ENCODE results near the gene NFATC3. TPM values are rescaled to one million over a fixed set of nuclear protein-coding genes. Genes with fewer than 3 reads are reported as not detected.

NFATC3 gene
- total RNA-seq, 2 donors from 2014 or later = 15.5 to 19.5 TPM

GRCh38 chr16:68046106-68046505, 39.1 kb upstream of the NFATC3 start:
- Histone ChIP-seq H3K27me3 (no peaks in the 10 kb centered on the region), H3K36me3 (replicated peaks in 1 of 2; ENCODE audit: insufficient read depth in 1 of 2, low read depth in 2 of 2) (peaks cover 0 to 2% of the 10 kb centered on the region in 2 donors), H3K4me3 (no peak overlapping the region), H3K27ac (no peak overlapping the region), H3K9me3 (no peaks in the 10 kb centered on the region), H3K4me1 (no peaks in the 10 kb centered on the region)
- DNase-seq = no peak
- TF ChIP-seq POLR2A (IDR thresholded peaks at IDR 0.05) = no peak
- no peak for TF ChIP-seq CTCF (IDR thresholded peaks at IDR 0.05)
- ATAC-seq = no peak
- 85 to 88% methylated on average over 7 of the region's 7 CpGs for WGBS, 2 donors
- intact Hi-C loops (cut with DNase I) = loop anchor here (10.0 kb wide), 1 partner anchor 231 kb away; no protein-coding TSS in a partner anchor

- intact Hi-C loops (cut with DNase I) = loop anchor here (10.0 kb wide), 1 partner anchor 233 kb away; no protein-coding TSS in a partner anchor
- Histone ChIP-seq H3K4me1 (no peaks in the 10 kb centered on the region), H3K9me3 (no peaks in the 10 kb centered on the region), H3K27ac (no peak overlapping the region), H3K36me3 (replicated peaks in 1 of 2; ENCODE audit: insufficient read depth in 1 of 2, low read depth in 2 of 2) (no peaks in the 10 kb centered on the region), H3K27me3 (no peaks in the 10 kb centered on the region), H3K4me3 (no peak overlapping the region)
- TF ChIP-seq POLR2A (IDR thresholded peaks at IDR 0.05) = no peak
- no peak for TF ChIP-seq CTCF (IDR thresholded peaks at IDR 0.05)
- no peak for DNase-seq
- WGBS, 2 donors = 78 to 89% methylated on average over 2 of the region's 2 CpGs
- ATAC-seq = no peak
Measured at GRCh38 chr16:68047987-68048386, 37.2 kb upstream of the NFATC3 start.

GRCh38 chr16:68049449-68049848, 35.7 kb upstream of the NFATC3 start:
- Histone ChIP-seq H3K27ac (no peak overlapping the region), H3K27me3 (no peaks in the 10 kb centered on the region), H3K9me3 (no peaks in the 10 kb centered on the region), H3K4me3 (no peak overlapping the region), H3K36me3 (replicated peaks in 1 of 2; ENCODE audit: insufficient read depth in 1 of 2, low read depth in 2 of 2) (peaks cover 0 to under 1% of the 10 kb centered on the region in 2 donors), H3K4me1 (no peaks in the 10 kb centered on the region)
- TF ChIP-seq POLR2A (IDR thresholded peaks at IDR 0.05) (no peak), CTCF (IDR thresholded peaks at IDR 0.05) (no peak)
- ATAC-seq (no peak), DNase-seq (no peak)
- WGBS, 2 donors = 94 to 95% methylated on average over 2 of the region's 2 CpGs
- intact Hi-C loops (cut with DNase I) = loop anchor here (10.0 kb wide), 1 partner anchor 235 kb away; no protein-coding TSS in a partner anchor

- Histone ChIP-seq H3K27ac (no peak overlapping the region), H3K4me3 (no peak overlapping the region), H3K27me3 (no peaks in the 10 kb centered on the region), H3K36me3 (replicated peaks in 1 of 2; ENCODE audit: insufficient read depth in 1 of 2, low read depth in 2 of 2) (peaks cover 0 to 1% of the 10 kb centered on the region in 2 donors), H3K4me1 (no peaks in the 10 kb centered on the region), H3K9me3 (no peaks in the 10 kb centered on the region)
- WGBS, 2 donors = 67 to 83% methylated on average over 3 of the region's 3 CpGs
- TF ChIP-seq POLR2A (IDR thresholded peaks at IDR 0.05) (no peak), CTCF (IDR thresholded peaks at IDR 0.05) (no peak)
- ATAC-seq (no peak), DNase-seq (no peak)
- intact Hi-C loops (cut with DNase I) = no loop called here
Measured at GRCh38 chr16:68055395-68055794, 29.8 kb upstream of the NFATC3 start.

- ATAC-seq (no peak), DNase-seq (no peak)
- Histone ChIP-seq H3K27ac (no peak overlapping the region), H3K4me3 (no peak overlapping the region), H3K27me3 (no peaks in the 10 kb centered on the region), H3K4me1 (no peaks in the 10 kb centered on the region), H3K36me3 (replicated peaks in 1 of 2; ENCODE audit: insufficient read depth in 1 of 2, low read depth in 2 of 2) (no peaks in the 10 kb centered on the region), H3K9me3 (no peaks in the 10 kb centered on the region)
- intact Hi-C loops (cut with DNase I) = loop anchor here (10.0 kb wide), 1 partner anchor 175 kb away; the partner anchor contains the start of gene ESRP2
- TF ChIP-seq POLR2A (IDR thresholded peaks at IDR 0.05) (no peak), CTCF (IDR thresholded peaks at IDR 0.05) (no peak)
Measured at GRCh38 chr16:68059804-68060203, 25.4 kb upstream of the NFATC3 start.

All from body of pancreas (tissue), 4 donors.